LNCaP clone FGC (cell line): ENCODE data around the gene IGF2R.

Source experiments
- DNase-seq: peaks from one replicate; pipeline ENCODE4 v3.0.0-alpha.2; 2011; ENCODE audit warnings: low read depth
- H3K4me3 ChIP-seq: 2 replicates; pipeline ENCODE4 v1.5.1; 2011; ENCODE audit warnings: mild to moderate bottlenecking, low read depth, low read length, control low read depth
- CTCF ChIP-seq: IDR thresholded peaks from 2 replicates; pipeline ENCODE4 v1.5.1; 2012; ENCODE audit warnings: mild to moderate bottlenecking; ENCODE audit not compliant: control insufficient read depth, insufficient read depth; ENCODE audit errors: extremely low read depth

The IGF2R gene

GRCh38 chr6:159953091-159953601 lies 15.7 kb upstream of the IGF2R start:
- TF ChIP-seq CTCF = no peak
- no peak for DNase-seq
- no peak overlapping the region for H3K4me3 ChIP-seq

DNA sequence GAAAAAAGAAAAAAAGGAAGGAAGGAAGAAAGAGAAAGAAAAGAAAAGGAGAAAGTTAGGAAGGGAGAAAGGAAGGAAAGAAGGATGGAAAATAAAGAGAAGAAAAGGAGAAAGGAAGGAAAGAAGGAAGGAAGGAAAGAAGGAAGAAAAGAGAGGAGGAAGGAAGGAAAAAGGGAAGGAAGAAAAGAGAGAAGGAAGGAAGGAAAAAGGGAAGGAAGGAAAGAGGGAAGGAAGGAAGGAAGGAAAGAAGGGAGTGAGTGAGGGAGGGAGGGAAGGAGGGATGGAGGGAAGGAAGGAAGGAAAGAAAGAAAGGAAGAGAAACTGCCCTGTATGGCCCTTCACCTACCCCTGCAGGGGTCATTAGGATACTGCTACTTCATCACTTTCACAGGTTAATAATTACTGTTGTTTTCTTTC lies 12.9 kb upstream of the IGF2R start:
- no peak for DNase-seq
- TF ChIP-seq CTCF = no peak
- H3K4me3 ChIP-seq = no peak overlapping the region

DNA sequence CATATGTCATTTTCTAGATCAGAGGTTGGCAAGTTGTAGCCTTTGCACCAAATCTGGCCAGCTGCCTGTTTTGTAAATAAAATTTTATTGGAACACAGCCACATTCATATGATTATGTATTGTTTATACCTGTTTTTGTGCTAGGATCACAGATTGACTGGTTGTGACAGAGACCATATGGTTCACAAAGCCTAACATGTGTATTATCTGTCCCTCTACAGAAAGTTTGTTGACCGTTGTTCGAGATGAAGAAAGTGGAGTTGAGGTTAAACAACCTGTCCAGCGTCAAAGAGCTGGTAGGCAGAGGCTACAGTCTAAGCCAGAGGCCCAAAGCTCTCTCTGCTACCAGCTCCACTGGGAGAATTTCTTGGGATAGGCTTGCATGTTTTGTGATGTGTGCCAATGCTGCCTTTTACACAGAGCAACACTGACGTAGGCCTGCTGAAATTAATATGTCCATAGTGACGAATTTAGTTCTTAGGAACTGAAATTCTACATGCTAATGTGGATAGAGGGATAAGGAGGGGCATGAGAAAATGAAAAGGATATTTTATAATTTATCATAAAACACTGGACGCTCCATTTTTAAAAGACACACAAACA lies 11.7 kb upstream of the IGF2R start:
- TF ChIP-seq CTCF = no peak
- no peak overlapping the region for H3K4me3 ChIP-seq
- DNase-seq = peak; percentile 27

DNA sequence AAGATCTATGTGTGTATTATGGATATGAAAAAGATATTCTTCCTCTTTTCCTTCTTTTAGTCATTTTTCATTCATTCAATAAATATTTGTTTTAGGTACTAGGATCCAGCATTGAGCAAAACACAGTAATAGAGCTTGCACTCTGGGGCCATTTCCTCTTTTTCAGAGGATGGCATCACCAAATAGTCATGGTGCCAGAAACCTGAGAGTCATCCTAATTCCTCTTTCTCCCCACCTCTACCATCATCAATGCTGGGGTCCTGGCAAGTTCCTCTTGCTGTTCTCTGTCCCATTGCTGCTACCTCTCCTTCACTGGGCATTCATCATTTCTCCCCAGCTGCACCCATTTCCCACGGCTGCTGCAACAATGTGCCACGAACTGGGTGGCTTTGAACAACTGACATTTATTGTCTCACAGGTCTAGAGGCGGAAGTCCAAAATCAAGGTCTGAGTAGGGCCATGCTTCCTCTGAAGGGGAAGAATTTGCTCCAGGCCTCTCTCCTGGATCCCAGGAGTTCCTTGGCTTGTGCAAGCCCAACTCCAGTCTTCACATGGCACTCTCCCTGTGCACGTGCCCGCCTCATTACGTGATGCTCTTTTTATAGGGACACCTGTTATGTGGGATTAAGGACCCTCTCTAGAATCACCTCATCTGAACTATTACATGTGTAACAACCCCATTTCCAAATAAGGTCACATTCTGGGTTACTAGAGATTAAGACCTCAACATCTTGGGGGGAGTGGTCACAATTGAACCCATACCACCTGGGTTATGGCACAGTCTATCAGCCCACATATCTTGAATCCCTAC lies 9.5 kb upstream of the IGF2R start:
- H3K4me3 ChIP-seq = no peak overlapping the region
- DNase-seq = no peak
- TF ChIP-seq CTCF = no peak

- no peak for DNase-seq
- TF ChIP-seq CTCF = no peak
- no peak overlapping the region for H3K4me3 ChIP-seq
Measured at GRCh38 chr6:159959976-159960384, 8.9 kb upstream of the IGF2R start.

DNA sequence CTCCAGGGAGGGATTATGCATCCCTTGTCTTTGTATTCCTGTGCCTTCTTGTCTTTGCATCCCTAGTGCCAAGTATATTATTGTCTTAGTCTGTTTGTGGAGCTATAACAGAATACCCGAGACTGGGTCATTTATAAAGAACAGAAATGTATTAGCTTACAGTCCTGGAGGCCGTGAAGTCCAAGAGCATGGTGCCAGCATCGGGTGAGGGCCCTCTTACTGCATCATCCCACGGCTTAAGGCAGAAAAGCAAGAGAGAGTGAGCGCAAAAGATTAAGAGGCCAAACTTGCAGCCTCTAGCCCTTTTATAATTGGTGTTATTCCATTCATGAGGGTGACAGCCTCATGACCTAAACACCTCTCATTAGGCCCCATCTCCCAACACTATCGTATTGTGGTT lies 8.4 kb upstream of the IGF2R start:
- TF ChIP-seq CTCF = no peak
- no peak overlapping the region for H3K4me3 ChIP-seq
- DNase-seq = no peak

DNA sequence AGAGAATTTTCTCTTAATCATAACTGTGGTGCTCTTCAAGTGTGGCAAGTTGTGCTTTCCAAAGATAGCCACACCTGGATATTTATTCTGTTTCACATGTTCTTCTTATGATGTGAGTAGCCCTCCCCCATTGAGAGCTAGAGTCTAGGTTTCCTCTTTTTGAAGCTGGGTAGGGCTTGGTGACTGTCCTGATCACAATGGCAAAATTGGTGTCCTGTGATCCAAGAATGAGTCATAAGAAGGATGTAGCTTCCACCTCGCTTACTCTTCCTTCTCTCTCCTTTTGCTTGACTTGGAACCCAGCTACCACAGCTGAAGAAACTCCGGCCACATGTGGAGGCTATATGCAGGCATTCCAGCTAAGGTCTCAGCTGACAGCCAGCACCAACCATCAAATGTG lies 7.4 kb upstream of the IGF2R start:
- DNase-seq = no peak
- TF ChIP-seq CTCF = no peak
- H3K4me3 ChIP-seq = no peak overlapping the region
